NCI-H748 (cell line): ENCODE results near the gene TBC1D23.
A peak's percentile ranks its signal among the peaks of the same experiment; 100 is the strongest.
"Not testable (repeated sequence)": the region's sequence is repeated elsewhere in the genome, so short reads cannot be mapped to it uniquely, and the experiment has no call there.

Source experiments
- DNase-seq: peaks from one replicate; lab custom pipeline; 2025; ENCODE audit not compliant: unreplicated experiment; lab: John Stamatoyannopoulos, UW

Gene TBC1D23

GRCh38 chr3:100260685-100261484, at the start of gene TBC1D23:
Gene TBC1D23 (plus strand): TSS chr3:100260992. CDS start chr3:100261019, 27 bp downstream.
- peak; percentile 87 for DNase-seq

GRCh38 chr3:100213891-100214573, 46.8 kb upstream of the TBC1D23 start:
- no peak for DNase-seq

GRCh38 chr3:100214574-100214964, 46.2 kb upstream of the TBC1D23 start:
- no peak for DNase-seq

GRCh38 chr3:100216713-100217112, 44.1 kb upstream of the TBC1D23 start:
- DNase-seq, result no peak

GRCh38 chr3:100221159-100221558, 39.6 kb upstream of the TBC1D23 start:
- DNase-seq, result peak; percentile 4

GRCh38 chr3:100225193-100225592, 35.6 kb upstream of the TBC1D23 start:
- no peak for DNase-seq

- DNase-seq, result no peak
Measured at GRCh38 chr3:100225883-100226282, 34.9 kb upstream of the TBC1D23 start.

- DNase-seq, result no peak
Measured at GRCh38 chr3:100226712-100227429, 33.9 kb upstream of the TBC1D23 start.

GRCh38 chr3:100227511-100227921, 33.3 kb upstream of the TBC1D23 start:
- no peak for DNase-seq

GRCh38 chr3:100228247-100228646, 32.5 kb upstream of the TBC1D23 start:
- DNase-seq, result no peak

- not testable (repeated sequence) for DNase-seq
Measured at GRCh38 chr3:100229188-100229587, 31.6 kb upstream of the TBC1D23 start.

GRCh38 chr3:100230710-100231109, 30.1 kb upstream of the TBC1D23 start:
- no peak for DNase-seq

- DNase-seq, result no peak
Measured at GRCh38 chr3:100231668-100232067, 29.1 kb upstream of the TBC1D23 start.

GRCh38 chr3:100234364-100234763, 26.4 kb upstream of the TBC1D23 start:
- DNase-seq, result no peak

GRCh38 chr3:100238599-100238998, 22.2 kb upstream of the TBC1D23 start:
- no peak for DNase-seq

GRCh38 chr3:100242471-100242870, 18.3 kb upstream of the TBC1D23 start:
- not testable (repeated sequence) for DNase-seq

- no peak for DNase-seq
Measured at GRCh38 chr3:100244264-100244663, 16.5 kb upstream of the TBC1D23 start.

- no peak for DNase-seq
Measured at GRCh38 chr3:100245136-100245535, 15.7 kb upstream of the TBC1D23 start.

GRCh38 chr3:100245927-100246326, 14.9 kb upstream of the TBC1D23 start:
- no peak for DNase-seq

GRCh38 chr3:100246999-100247398, 13.8 kb upstream of the TBC1D23 start:
- no peak for DNase-seq

GRCh38 chr3:100252001-100252400, 8.8 kb upstream of the TBC1D23 start:
- no peak for DNase-seq
